Mesothelial cell of epicardium (in vitro differentiated cells): ENCODE data around the gene LMX1B. TPM values are rescaled to one million over a fixed set of nuclear protein-coding genes. Genes with fewer than 3 reads are reported as not detected.

Experiments
- DNase-seq, 2 experiments: peaks; one replicate each; pipeline ENCODE4 v3.0.0; 2021; ENCODE audit warnings: low spot score in 2 of 2; ENCODE audit not compliant: unreplicated experiment in 2 of 2
- H3K27ac Mint-ChIP-seq: 2 replicates; pipeline ENCODE4 v1.8.0; 2021; ENCODE audit warnings: mixed read lengths
- H3K27me3 Mint-ChIP-seq: 2 replicates; pipeline ENCODE4 v1.8.0; 2021; ENCODE audit warnings: low read depth, mixed read lengths
- H3K36me3 Mint-ChIP-seq: 2 replicates; pipeline ENCODE4 v1.8.0; 2021; ENCODE audit warnings: mixed read lengths
- H3K4me1 Mint-ChIP-seq: 2 replicates; pipeline ENCODE4 v1.8.0; 2021; ENCODE audit warnings: mixed read lengths
- H3K4me3 Mint-ChIP-seq: 2 replicates; pipeline ENCODE4 v1.8.0; 2021; ENCODE audit warnings: mild to moderate bottlenecking, moderate library complexity, mixed read lengths
- H3K9me3 Mint-ChIP-seq: 2 replicates; pipeline ENCODE4 v1.8.0; 2021; ENCODE audit warnings: mixed read lengths
- CTCF ChIP-seq: fragments of 200-600 bp; sonication (generic); IDR thresholded peaks from one replicate; pipeline ENCODE4 v1.5.0; 2021; ENCODE audit warnings: antibody characterized with exemption; ENCODE audit not compliant: unreplicated experiment
- total RNA-seq: library from RNA; stranded (reverse); gene quantifications from 3 replicates; pipeline ENCODE4 v1.2.1, GENCODE V29; 2021

LMX1B gene
- total RNA-seq, 1 donor from 2014 or later, result 0.09 TPM

- no peak for DNase-seq
- peak overlapping the region; percentile 37 for H3K4me3 Mint-ChIP-seq
- H3K27ac Mint-ChIP-seq, result no peak overlapping the region
- H3K9me3 Mint-ChIP-seq, result no peaks in the 10 kb centered on the region
- TF ChIP-seq CTCF, result no peak
- H3K27me3 Mint-ChIP-seq, result peaks cover 91% of the 10 kb centered on the region
- H3K4me1 Mint-ChIP-seq, result peaks cover 28% of the 10 kb centered on the region
- H3K36me3 Mint-ChIP-seq, result no peaks in the 10 kb centered on the region
Measured at GRCh38 chr9:126612813-126613641, 701 bp upstream of the LMX1B start.

- no peaks in the 10 kb centered on the region for H3K9me3 Mint-ChIP-seq
- peaks cover 89% of the 10 kb centered on the region for H3K27me3 Mint-ChIP-seq
- TF ChIP-seq CTCF, result no peak
- no peak overlapping the region for H3K4me3 Mint-ChIP-seq
- H3K36me3 Mint-ChIP-seq, result no peaks in the 10 kb centered on the region
- H3K4me1 Mint-ChIP-seq, result peaks cover 35% of the 10 kb centered on the region
- no peak for DNase-seq
- H3K27ac Mint-ChIP-seq, result no peak overlapping the region
Measured at GRCh38 chr9:126614088-126614454, 343 bp downstream of the LMX1B start.

GRCh38 chr9:126614455-126615244 lies 922 bp downstream of the LMX1B start:
- no peaks in the 10 kb centered on the region for H3K9me3 Mint-ChIP-seq
- H3K4me3 Mint-ChIP-seq, result peak overlapping the region; percentile 53
- H3K4me1 Mint-ChIP-seq, result peaks cover 37% of the 10 kb centered on the region
- TF ChIP-seq CTCF, result no peak
- peaks cover 89% of the 10 kb centered on the region for H3K27me3 Mint-ChIP-seq
- H3K36me3 Mint-ChIP-seq, result no peaks in the 10 kb centered on the region
- H3K27ac Mint-ChIP-seq, result no peak overlapping the region
- DNase-seq, result no peak

GRCh38 chr9:126615245-126615790 lies 1.6 kb downstream of the LMX1B start:
- H3K4me3 Mint-ChIP-seq, result no peak overlapping the region
- H3K9me3 Mint-ChIP-seq, result no peaks in the 10 kb centered on the region
- no peak for DNase-seq
- no peak overlapping the region for H3K27ac Mint-ChIP-seq
- peaks cover 34% of the 10 kb centered on the region for H3K4me1 Mint-ChIP-seq
- no peaks in the 10 kb centered on the region for H3K36me3 Mint-ChIP-seq
- TF ChIP-seq CTCF, result no peak
- peaks cover 89% of the 10 kb centered on the region for H3K27me3 Mint-ChIP-seq

GRCh38 chr9:126615791-126616447 lies 2.2 kb downstream of the LMX1B start:
- H3K36me3 Mint-ChIP-seq, result no peaks in the 10 kb centered on the region
- TF ChIP-seq CTCF, result no peak
- H3K27me3 Mint-ChIP-seq, result peaks cover 89% of the 10 kb centered on the region
- H3K9me3 Mint-ChIP-seq, result no peaks in the 10 kb centered on the region
- H3K27ac Mint-ChIP-seq, result no peak overlapping the region
- H3K4me1 Mint-ChIP-seq, result peaks cover 31% of the 10 kb centered on the region
- H3K4me3 Mint-ChIP-seq, result no peak overlapping the region
- DNase-seq, result no peak
